ENCODE measurements around the gene RNF220. TPM values are rescaled to one million over a fixed set of nuclear protein-coding genes. Genes with fewer than 3 reads are reported as not detected.

RNF220 gene
- polyA plus RNA-seq, 1 donor (not counting 4 experiments of a cell fraction or from before 2014, with no cell fraction given): 42.7 TPM

DNA sequence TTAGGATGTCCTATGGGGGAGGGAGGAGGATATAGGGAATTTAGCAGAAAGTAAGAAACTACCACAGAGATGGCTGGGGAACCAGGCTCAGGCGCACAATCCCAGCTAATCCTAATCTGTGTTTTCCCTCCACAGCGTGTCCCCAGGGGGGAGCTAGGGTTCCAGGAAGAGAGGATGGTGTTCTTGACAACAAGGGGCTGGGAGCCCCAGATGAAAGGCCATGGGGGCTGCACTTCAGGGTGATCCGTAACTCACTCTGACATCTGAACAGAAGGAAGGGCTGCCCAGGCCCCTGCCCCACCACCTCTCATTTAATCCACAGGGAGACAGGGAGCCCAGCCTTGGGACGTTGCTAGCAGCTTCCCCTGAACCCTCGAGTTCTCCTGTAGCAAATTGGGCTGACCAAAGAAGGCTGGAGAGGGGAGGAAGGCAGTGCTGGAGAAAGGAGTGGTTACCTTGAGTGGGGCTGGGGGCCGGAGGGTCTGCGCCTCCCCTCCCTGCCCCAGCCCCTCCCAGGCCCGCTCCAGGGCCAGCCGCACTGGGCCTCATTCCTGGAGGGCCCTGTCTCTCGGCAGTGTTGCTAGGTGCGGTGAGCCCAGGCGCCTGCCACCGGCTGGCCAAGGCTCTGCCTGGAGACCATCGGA, 137.5 kb downstream of the RNF220 start:
- H3K79me2 ChIP-seq (ENCODE audit: control insufficient read depth, insufficient read depth, low read length): no peaks in the 10 kb centered on the region
- no peak for TF ChIP-seq EZH2 (IDR thresholded peaks at IDR 0.05; ENCODE audit: low read length)
- TF ChIP-seq, protein P1, sequence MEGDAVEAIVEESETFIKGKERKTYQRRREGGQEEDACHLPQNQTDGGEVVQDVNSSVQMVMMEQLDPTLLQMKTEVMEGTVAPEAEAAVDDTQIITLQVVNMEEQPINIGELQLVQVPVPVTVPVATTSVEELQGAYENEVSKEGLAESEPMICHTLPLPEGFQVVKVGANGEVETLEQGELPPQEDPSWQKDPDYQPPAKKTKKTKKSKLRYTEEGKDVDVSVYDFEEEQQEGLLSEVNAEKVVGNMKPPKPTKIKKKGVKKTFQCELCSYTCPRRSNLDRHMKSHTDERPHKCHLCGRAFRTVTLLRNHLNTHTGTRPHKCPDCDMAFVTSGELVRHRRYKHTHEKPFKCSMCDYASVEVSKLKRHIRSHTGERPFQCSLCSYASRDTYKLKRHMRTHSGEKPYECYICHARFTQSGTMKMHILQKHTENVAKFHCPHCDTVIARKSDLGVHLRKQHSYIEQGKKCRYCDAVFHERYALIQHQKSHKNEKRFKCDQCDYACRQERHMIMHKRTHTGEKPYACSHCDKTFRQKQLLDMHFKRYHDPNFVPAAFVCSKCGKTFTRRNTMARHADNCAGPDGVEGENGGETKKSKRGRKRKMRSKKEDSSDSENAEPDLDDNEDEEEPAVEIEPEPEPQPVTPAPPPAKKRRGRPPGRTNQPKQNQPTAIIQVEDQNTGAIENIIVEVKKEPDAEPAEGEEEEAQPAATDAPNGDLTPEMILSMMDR (optimal IDR thresholded peaks at IDR 0.05 in 1 of 3, IDR thresholded peaks at IDR 0.05 in 1 of 3, conservative IDR thresholded peaks at IDR 0.05 in 1 of 3; ENCODE audit: extremely low read depth in 1 of 3, insufficient read depth in 2 of 3, low read length in 3 of 3): no peak
- no peak overlapping the region for H3K4me2 ChIP-seq (ENCODE audit: control insufficient read depth, extremely low read depth, insufficient read depth, low read depth, low read length)
- peaks cover 3% of the 10 kb centered on the region for H3K27me3 ChIP-seq (ENCODE audit: control insufficient read depth, extremely low read depth, insufficient read depth, low read length)
- H3K4me3 ChIP-seq (ENCODE audit: control insufficient read depth in 2 of 3, extremely low read depth in 1 of 3, insufficient read depth in 2 of 3, low read depth in 1 of 3, low read length in 3 of 3): no peak overlapping the region
- no peaks in the 10 kb centered on the region for H3K9me3 ChIP-seq (ENCODE audit: control insufficient read depth, low read depth, low read length)
- H3K4me1 ChIP-seq (ENCODE audit: control insufficient read depth, extremely low read depth, insufficient read depth, low read length): peaks cover 14% of the 10 kb centered on the region
- no peak for FAIRE-seq
- no peak overlapping the region for H2AFZ ChIP-seq (ENCODE audit: control insufficient read depth, low read length)
- H3K36me3 ChIP-seq (ENCODE audit: control insufficient read depth in 2 of 2, extremely low read depth in 1 of 2, insufficient read depth in 2 of 2, low read length in 2 of 2): no peaks in the 10 kb centered on the region
- no peak for DNase-seq (ENCODE audit: low read depth, low spot score)
- H3K27ac ChIP-seq (ENCODE audit: control insufficient read depth, insufficient read depth, low read length): no peak overlapping the region
- no peaks in the 10 kb centered on the region for H3K9me1 ChIP-seq (ENCODE audit: control insufficient read depth, extremely low read depth, insufficient read depth, low read length)
- no peaks in the 10 kb centered on the region for H4K20me1 ChIP-seq (ENCODE audit: control insufficient read depth, extremely low read depth, insufficient read depth, low read length)
- dilution Hi-C loops (cut with MboI; ENCODE audit: extremely low pct_ligation_motif_present, low sequenced_read_pairs): no loop called here
- no peak overlapping the region for H3K9ac ChIP-seq (ENCODE audit: control insufficient read depth, extremely low read depth, insufficient read depth, low read length)

DNA sequence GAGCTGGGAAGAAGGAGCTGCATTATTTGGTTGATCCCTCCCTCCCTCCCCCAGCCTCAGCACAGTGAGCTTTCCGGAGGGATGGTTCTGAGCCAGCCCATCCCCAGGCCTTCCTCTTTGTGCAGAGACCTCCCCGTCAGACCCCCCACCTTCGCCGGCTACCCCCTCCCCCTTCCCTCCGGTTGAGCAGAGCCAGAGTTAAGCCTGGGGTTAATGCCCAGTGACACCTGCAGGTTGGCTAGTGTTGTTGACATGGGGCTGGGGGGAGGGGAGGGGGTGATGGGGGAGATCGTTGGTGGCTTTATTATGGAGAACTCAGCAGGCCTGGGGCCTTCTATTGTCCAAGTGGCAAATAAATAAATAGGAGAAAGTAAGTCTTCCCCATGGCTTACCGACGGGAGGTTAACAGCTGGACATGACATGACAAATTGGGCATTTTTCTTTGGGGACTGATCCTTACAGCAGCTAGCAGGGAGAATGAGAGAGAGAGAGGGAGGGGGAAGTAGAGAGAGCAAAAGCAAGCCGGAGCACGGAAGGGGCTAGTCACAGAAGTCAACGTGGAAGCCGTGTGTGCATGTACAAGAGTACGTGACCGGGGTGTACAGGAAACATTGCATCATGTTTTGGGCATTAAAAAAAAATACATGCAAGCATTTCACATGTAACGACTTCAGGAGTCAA, 138.1 kb downstream of the RNF220 start:
- Histone ChIP-seq H3K9me1 (ENCODE audit: control insufficient read depth, extremely low read depth, insufficient read depth, low read length) (no peaks in the 10 kb centered on the region), H3K36me3 (ENCODE audit: control insufficient read depth in 2 of 2, extremely low read depth in 1 of 2, insufficient read depth in 2 of 2, low read length in 2 of 2) (no peaks in the 10 kb centered on the region), H4K20me1 (ENCODE audit: control insufficient read depth, extremely low read depth, insufficient read depth, low read length) (no peaks in the 10 kb centered on the region), H2AFZ (ENCODE audit: control insufficient read depth, low read length) (no peak overlapping the region), H3K27ac (ENCODE audit: control insufficient read depth, insufficient read depth, low read length) (no peak overlapping the region), H3K9me3 (ENCODE audit: control insufficient read depth, low read depth, low read length) (no peaks in the 10 kb centered on the region), H3K79me2 (ENCODE audit: control insufficient read depth, insufficient read depth, low read length) (no peaks in the 10 kb centered on the region), H3K4me2 (ENCODE audit: control insufficient read depth, extremely low read depth, insufficient read depth, low read depth, low read length) (no peak overlapping the region), H3K4me1 (ENCODE audit: control insufficient read depth, extremely low read depth, insufficient read depth, low read length) (peaks cover 14% of the 10 kb centered on the region), H3K9ac (ENCODE audit: control insufficient read depth, extremely low read depth, insufficient read depth, low read length) (no peak overlapping the region), H3K4me3 (ENCODE audit: control insufficient read depth in 2 of 3, extremely low read depth in 1 of 3, insufficient read depth in 2 of 3, low read depth in 1 of 3, low read length in 3 of 3) (no peak overlapping the region), H3K27me3 (ENCODE audit: control insufficient read depth, extremely low read depth, insufficient read depth, low read length) (peaks cover 3% of the 10 kb centered on the region)
- TF ChIP-seq, protein P1 (optimal IDR thresholded peaks at IDR 0.05 in 1 of 3, IDR thresholded peaks at IDR 0.05 in 1 of 3, conservative IDR thresholded peaks at IDR 0.05 in 1 of 3; ENCODE audit: extremely low read depth in 1 of 3, insufficient read depth in 2 of 3, low read length in 3 of 3): no peak
- no peak for TF ChIP-seq EZH2 (IDR thresholded peaks at IDR 0.05; ENCODE audit: low read length)
- no peak for FAIRE-seq
- dilution Hi-C loops (cut with MboI; ENCODE audit: extremely low pct_ligation_motif_present, low sequenced_read_pairs): no loop called here
- DNase-seq (ENCODE audit: low read depth, low spot score): no peak
